ENCODE data around the gene WWOX.
"Not testable (repeated sequence)": the region's sequence is repeated elsewhere in the genome, so short reads cannot be mapped to it uniquely, and the experiment has no call there.

The WWOX gene

GRCh38 chr16:78506367-78507193 lies 407.1 kb downstream of the WWOX start:
- no peak for TF ChIP-seq CTCF (IDR thresholded peaks at IDR 0.05; ENCODE audit: insufficient read depth, low read length, poor library complexity, severe bottlenecking)
- no peak overlapping the region for H3K4me3 ChIP-seq (replicated peaks; ENCODE audit: low read depth, low read length)
- H3K36me3 ChIP-seq (ENCODE audit: control insufficient read depth, insufficient read depth, low read length): no peaks in the 10 kb centered on the region
- H3K27me3 ChIP-seq (replicated peaks; ENCODE audit: control insufficient read depth, insufficient read depth, low read length): no peaks in the 10 kb centered on the region
- no peak for DNase-seq (ENCODE audit: extremely low read depth, insufficient read length)

- H3K4me3 ChIP-seq (replicated peaks; ENCODE audit: low read depth, low read length): no peak overlapping the region
- no peak for TF ChIP-seq CTCF (IDR thresholded peaks at IDR 0.05; ENCODE audit: insufficient read depth, low read length, poor library complexity, severe bottlenecking)
- no peak for DNase-seq (ENCODE audit: extremely low read depth, insufficient read length)
- H3K27me3 ChIP-seq (replicated peaks; ENCODE audit: control insufficient read depth, insufficient read depth, low read length): no peaks in the 10 kb centered on the region
- no peaks in the 10 kb centered on the region for H3K36me3 ChIP-seq (ENCODE audit: control insufficient read depth, insufficient read depth, low read length)
Observed at GRCh38 chr16:78507576-78507975, 408.1 kb downstream of the WWOX start.

GRCh38 chr16:78509965-78510364 lies 410.5 kb downstream of the WWOX start:
- no peaks in the 10 kb centered on the region for H3K27me3 ChIP-seq (replicated peaks; ENCODE audit: control insufficient read depth, insufficient read depth, low read length)
- DNase-seq (ENCODE audit: extremely low read depth, insufficient read length): no peak
- TF ChIP-seq CTCF (IDR thresholded peaks at IDR 0.05; ENCODE audit: insufficient read depth, low read length, poor library complexity, severe bottlenecking): no peak
- no peak overlapping the region for H3K4me3 ChIP-seq (replicated peaks; ENCODE audit: low read depth, low read length)
- H3K36me3 ChIP-seq (ENCODE audit: control insufficient read depth, insufficient read depth, low read length): no peaks in the 10 kb centered on the region

- DNase-seq (ENCODE audit: extremely low read depth, insufficient read length): no peak
- no peak for TF ChIP-seq CTCF (IDR thresholded peaks at IDR 0.05; ENCODE audit: insufficient read depth, low read length, poor library complexity, severe bottlenecking)
- Histone ChIP-seq H3K27me3 (replicated peaks; ENCODE audit: control insufficient read depth, insufficient read depth, low read length) (no peaks in the 10 kb centered on the region), H3K4me3 (replicated peaks; ENCODE audit: low read depth, low read length) (no peak overlapping the region), H3K36me3 (ENCODE audit: control insufficient read depth, insufficient read depth, low read length) (no peaks in the 10 kb centered on the region)
Observed at GRCh38 chr16:78510496-78510895, 411.0 kb downstream of the WWOX start.

- DNase-seq (ENCODE audit: extremely low read depth, insufficient read length): no peak
- H3K4me3 ChIP-seq (replicated peaks; ENCODE audit: low read depth, low read length): no peak overlapping the region
- H3K27me3 ChIP-seq (replicated peaks; ENCODE audit: control insufficient read depth, insufficient read depth, low read length): no peaks in the 10 kb centered on the region
- no peaks in the 10 kb centered on the region for H3K36me3 ChIP-seq (ENCODE audit: control insufficient read depth, insufficient read depth, low read length)
- no peak for TF ChIP-seq CTCF (IDR thresholded peaks at IDR 0.05; ENCODE audit: insufficient read depth, low read length, poor library complexity, severe bottlenecking)
Observed at GRCh38 chr16:78513838-78514237, 414.4 kb downstream of the WWOX start.

DNA sequence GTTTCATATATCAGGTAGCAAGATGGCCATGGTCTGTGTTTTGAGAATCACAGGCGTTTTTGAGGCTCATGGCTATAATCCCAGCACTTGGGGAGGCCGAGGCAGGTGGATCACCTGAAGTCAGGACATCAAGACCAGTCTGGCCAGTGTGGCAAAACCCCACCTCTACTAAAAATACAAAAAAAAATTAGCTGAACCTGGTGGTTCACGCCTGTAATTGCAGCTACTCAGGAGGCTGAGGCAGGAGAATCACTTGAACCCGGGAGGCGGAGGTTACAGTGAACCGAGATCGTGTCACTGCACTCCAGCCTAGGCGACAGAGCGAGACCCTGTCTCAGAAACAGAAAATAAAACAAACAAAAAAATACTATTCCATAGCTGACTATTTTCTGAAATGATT lies 415.4 kb downstream of the WWOX start:
- not testable (repeated sequence) for DNase-seq (ENCODE audit: extremely low read depth, insufficient read length); H3K27me3 ChIP-seq (replicated peaks; ENCODE audit: control insufficient read depth, insufficient read depth, low read length); H3K36me3 ChIP-seq (ENCODE audit: control insufficient read depth, insufficient read depth, low read length); H3K4me3 ChIP-seq (replicated peaks; ENCODE audit: low read depth, low read length)
